ENCODE data around the gene ALDH3A2. TPM values are rescaled to one million over a fixed set of nuclear protein-coding genes. Genes with fewer than 3 reads are reported as not detected.
A peak's percentile ranks its signal among the peaks of the same experiment; 100 is the strongest.

ALDH3A2 gene
- total and polyA plus RNA-seq, 2 donors (not counting 1 experiment from before 2014, with no cell fraction given) = 7.5 to 35.1 TPM

DNA sequence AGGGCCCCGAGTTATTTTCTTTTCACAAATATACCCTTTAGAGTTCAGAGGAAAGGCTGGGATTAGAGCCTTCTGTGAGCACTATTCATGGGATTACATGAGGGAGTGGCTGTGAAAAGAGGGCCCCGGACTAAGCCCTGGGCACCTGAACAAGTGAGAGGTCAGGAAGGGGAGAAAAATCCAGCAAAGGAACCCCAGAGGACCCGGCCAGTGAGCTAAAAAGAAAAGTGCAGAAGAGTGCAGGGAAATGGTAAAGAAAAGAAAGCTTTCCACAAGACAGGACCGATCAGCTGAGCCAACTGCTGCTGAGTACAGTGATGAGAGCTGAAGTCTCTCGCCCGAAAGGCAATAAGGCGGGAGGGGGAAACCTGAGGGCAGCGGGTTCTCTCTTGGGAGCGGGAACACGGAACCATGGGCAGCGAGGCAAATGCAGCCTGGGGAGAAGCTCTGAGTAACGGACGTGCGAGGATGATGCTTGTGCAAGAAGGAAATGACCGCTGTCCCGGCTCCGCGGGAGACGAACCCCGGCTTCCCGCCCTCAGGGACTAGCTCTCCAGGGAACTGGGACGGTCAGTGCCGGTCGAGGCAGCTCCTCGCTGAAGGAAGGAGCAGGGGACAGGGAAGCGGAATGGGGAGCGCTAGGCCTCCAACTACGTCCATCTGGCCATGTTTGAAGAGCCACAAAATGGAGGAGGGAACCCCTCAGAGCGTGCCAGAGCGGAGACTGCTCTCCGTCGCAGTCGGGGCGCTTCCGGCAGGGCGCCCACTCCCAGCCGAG is 665 bp upstream of the ALDH3A2 start:
- no peak for TF ChIP-seq EZH2 (IDR thresholded peaks at IDR 0.05; ENCODE audit: borderline replicate concordance, insufficient read depth, low read depth, low read length, poor library complexity, severe bottlenecking)
- TF ChIP-seq, protein P1, sequence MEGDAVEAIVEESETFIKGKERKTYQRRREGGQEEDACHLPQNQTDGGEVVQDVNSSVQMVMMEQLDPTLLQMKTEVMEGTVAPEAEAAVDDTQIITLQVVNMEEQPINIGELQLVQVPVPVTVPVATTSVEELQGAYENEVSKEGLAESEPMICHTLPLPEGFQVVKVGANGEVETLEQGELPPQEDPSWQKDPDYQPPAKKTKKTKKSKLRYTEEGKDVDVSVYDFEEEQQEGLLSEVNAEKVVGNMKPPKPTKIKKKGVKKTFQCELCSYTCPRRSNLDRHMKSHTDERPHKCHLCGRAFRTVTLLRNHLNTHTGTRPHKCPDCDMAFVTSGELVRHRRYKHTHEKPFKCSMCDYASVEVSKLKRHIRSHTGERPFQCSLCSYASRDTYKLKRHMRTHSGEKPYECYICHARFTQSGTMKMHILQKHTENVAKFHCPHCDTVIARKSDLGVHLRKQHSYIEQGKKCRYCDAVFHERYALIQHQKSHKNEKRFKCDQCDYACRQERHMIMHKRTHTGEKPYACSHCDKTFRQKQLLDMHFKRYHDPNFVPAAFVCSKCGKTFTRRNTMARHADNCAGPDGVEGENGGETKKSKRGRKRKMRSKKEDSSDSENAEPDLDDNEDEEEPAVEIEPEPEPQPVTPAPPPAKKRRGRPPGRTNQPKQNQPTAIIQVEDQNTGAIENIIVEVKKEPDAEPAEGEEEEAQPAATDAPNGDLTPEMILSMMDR (IDR thresholded peaks at IDR 0.05) = no peak
- H3K27me3 Mint-ChIP-seq = peaks cover 4% of the 10 kb centered on the region
- POLR2A ChIA-PET = interaction anchor here (0.5 to 1.6 kb wide), 5 partner anchors 9 to 270 kb away, joined by 3 to 5 read pairs (median 3); partner anchors contain the start of gene MAPK7
- Histone ChIP-seq H2AFZ (ENCODE audit: insufficient read depth, low read depth, low read length, poor library complexity, severe bottlenecking) (peak overlapping the region; percentile 99), H3K4me3 (ENCODE audit: control extremely low read depth in 1 of 5, extremely low read depth in 1 of 5, insufficient read depth in 1 of 5, low read depth in 2 of 5, low read length in 4 of 5) (peak overlapping the region; percentile 35 to 95 (median 83)), H4K20me1 (ENCODE audit: control insufficient read depth, insufficient read depth, low read length, poor library complexity, severe bottlenecking) (no peaks in the 10 kb centered on the region), H3K36me3 (replicated peaks in 1 of 2; ENCODE audit: control extremely low read depth in 1 of 2, control insufficient read depth in 1 of 2, extremely low read depth in 1 of 2, insufficient read depth in 2 of 2, low read length in 1 of 2) (peaks cover 0 to 3% of the 10 kb centered on the region in 2 experiments), H3K27ac (ENCODE audit: low read length in 2 of 2) (peak overlapping the region; percentile 72 to 76), H3K9me3 (ENCODE audit: control extremely low read depth in 1 of 3, control insufficient read depth in 2 of 3, insufficient read depth in 1 of 3, low read length in 2 of 3) (no peaks in the 10 kb centered on the region), H3K4me1 (ENCODE audit: control insufficient read depth in 2 of 2, insufficient read depth in 2 of 2, low read length in 2 of 2) (peaks cover 16 to 19% of the 10 kb centered on the region in 2 donors), H3K4me2 (replicated peaks; ENCODE audit: low read depth, low read length, poor library complexity, severe bottlenecking) (peak overlapping the region; percentile 96), H3K79me2 (ENCODE audit: control insufficient read depth, insufficient read depth, low read length) (no peaks in the 10 kb centered on the region), H3K9ac (ENCODE audit: low read length) (peak overlapping the region; percentile 83), H3K27me3 (replicated peaks in 1 of 4; ENCODE audit: control extremely low read depth in 1 of 4, control insufficient read depth in 3 of 4, insufficient read depth in 4 of 4, low read length in 3 of 4) (no peaks in the 10 kb centered on the region)
- intact Hi-C loops (cut with micrococcal nuclease) = loop anchor here (1.0 to 5.0 kb wide), 6 partner anchors 107 to 509 kb away; partner anchors contain the start of gene B9D1
- ATAC-seq (ENCODE audit: low read depth) = peak; percentile 26
- no peak for DNase-seq
- H3K9me3 Mint-ChIP-seq (ENCODE audit: insufficient read depth) = no peaks in the 10 kb centered on the region
- H3K4me3 Mint-ChIP-seq = peak overlapping the region; percentile 98
- WGBS (ENCODE audit: insufficient coverage) = 4% methylated on average over 36 of the region's 37 CpGs
- CTCF ChIA-PET = interaction anchor here (1.0 to 6.0 kb wide), 13 partner anchors 9 to 285 kb away, joined by 3 to 26 read pairs (median 4); partner anchors contain the start of gene B9D1
- peak overlapping the region; percentile 97 for H3K27ac Mint-ChIP-seq
- H3K4me1 Mint-ChIP-seq = peaks cover 35% of the 10 kb centered on the region

GRCh38 chr17:19649274-19649541 is 657 bp downstream of the ALDH3A2 start:
- no peaks in the 10 kb centered on the region for H4K20me1 ChIP-seq (ENCODE audit: control insufficient read depth, insufficient read depth, low read length, poor library complexity, severe bottlenecking)
- peak overlapping the region; percentile 99 for H2AFZ ChIP-seq (ENCODE audit: insufficient read depth, low read depth, low read length, poor library complexity, severe bottlenecking)
- Mint-ChIP-seq H3K9me3 (ENCODE audit: insufficient read depth) (no peaks in the 10 kb centered on the region), H3K27me3 (peaks cover 4% of the 10 kb centered on the region), H3K4me1 (peaks cover 35% of the 10 kb centered on the region), H3K27ac (peak overlapping the region; percentile 97), H3K4me3 (peak overlapping the region; percentile 98)
- peak overlapping the region; percentile 72 to 76 for H3K27ac ChIP-seq (ENCODE audit: low read length in 2 of 2)
- peaks cover 0 to 4% (median 0%) of the 10 kb centered on the region in 3 donors for H3K9me3 ChIP-seq (ENCODE audit: control extremely low read depth in 1 of 3, control insufficient read depth in 2 of 3, insufficient read depth in 1 of 3, low read length in 2 of 3)
- H3K4me3 ChIP-seq (ENCODE audit: control extremely low read depth in 1 of 5, extremely low read depth in 1 of 5, insufficient read depth in 1 of 5, low read depth in 2 of 5, low read length in 4 of 5) = peak overlapping the region; percentile 11 to 95 (median 83)
- no peaks in the 10 kb centered on the region for H3K79me2 ChIP-seq (ENCODE audit: control insufficient read depth, insufficient read depth, low read length)
- POLR2A ChIA-PET = interaction anchor here (0.8 to 1.6 kb wide), 2 partner anchors 22 to 133 kb away, joined by 3 read pairs; no protein-coding TSS in a partner anchor
- intact Hi-C loops (cut with micrococcal nuclease) = loop anchor here (2.0 to 5.0 kb wide), 3 partner anchors 106 to 508 kb away; no protein-coding TSS in a partner anchor
- H3K27me3 ChIP-seq (replicated peaks in 1 of 4; ENCODE audit: control extremely low read depth in 1 of 4, control insufficient read depth in 3 of 4, insufficient read depth in 4 of 4, low read length in 3 of 4) = no peaks in the 10 kb centered on the region
- peaks cover 0 to 3% of the 10 kb centered on the region in 2 experiments for H3K36me3 ChIP-seq (replicated peaks in 1 of 2; ENCODE audit: control extremely low read depth in 1 of 2, control insufficient read depth in 1 of 2, extremely low read depth in 1 of 2, insufficient read depth in 2 of 2, low read length in 1 of 2)
- DNase-seq (no peak), ATAC-seq (ENCODE audit: low read depth) (no peak)
- CTCF ChIA-PET = interaction anchor here (0.9 to 6.0 kb wide), 7 partner anchors 7 to 467 kb away, joined by 3 to 26 read pairs (median 5); partner anchors contain the start of gene B9D1
- H3K4me1 ChIP-seq (ENCODE audit: control insufficient read depth in 2 of 2, insufficient read depth in 2 of 2, low read length in 2 of 2) = peaks cover 16 to 19% of the 10 kb centered on the region in 2 donors
- no peak for TF ChIP-seq EZH2 (IDR thresholded peaks at IDR 0.05; ENCODE audit: borderline replicate concordance, insufficient read depth, low read depth, low read length, poor library complexity, severe bottlenecking)
- TF ChIP-seq, protein P1 (IDR thresholded peaks at IDR 0.05) = no peak
- 0% methylated on average over 1 of the region's 2 CpGs for WGBS (ENCODE audit: insufficient coverage)
- peak overlapping the region; percentile 83 for H3K9ac ChIP-seq (ENCODE audit: low read length)
- peak overlapping the region; percentile 96 for H3K4me2 ChIP-seq (replicated peaks; ENCODE audit: low read depth, low read length, poor library complexity, severe bottlenecking)
